HG03064 (cell line): ENCODE data around the gene TRMT61A.

Experiments
- ATAC-seq: cut with Tn5 transposase; IDR thresholded peaks from one replicate; pipeline ENCODE4 v1.9.1; 2021; ENCODE audit warnings: low read depth; ENCODE audit not compliant: unreplicated experiment

The TRMT61A gene

DNA sequence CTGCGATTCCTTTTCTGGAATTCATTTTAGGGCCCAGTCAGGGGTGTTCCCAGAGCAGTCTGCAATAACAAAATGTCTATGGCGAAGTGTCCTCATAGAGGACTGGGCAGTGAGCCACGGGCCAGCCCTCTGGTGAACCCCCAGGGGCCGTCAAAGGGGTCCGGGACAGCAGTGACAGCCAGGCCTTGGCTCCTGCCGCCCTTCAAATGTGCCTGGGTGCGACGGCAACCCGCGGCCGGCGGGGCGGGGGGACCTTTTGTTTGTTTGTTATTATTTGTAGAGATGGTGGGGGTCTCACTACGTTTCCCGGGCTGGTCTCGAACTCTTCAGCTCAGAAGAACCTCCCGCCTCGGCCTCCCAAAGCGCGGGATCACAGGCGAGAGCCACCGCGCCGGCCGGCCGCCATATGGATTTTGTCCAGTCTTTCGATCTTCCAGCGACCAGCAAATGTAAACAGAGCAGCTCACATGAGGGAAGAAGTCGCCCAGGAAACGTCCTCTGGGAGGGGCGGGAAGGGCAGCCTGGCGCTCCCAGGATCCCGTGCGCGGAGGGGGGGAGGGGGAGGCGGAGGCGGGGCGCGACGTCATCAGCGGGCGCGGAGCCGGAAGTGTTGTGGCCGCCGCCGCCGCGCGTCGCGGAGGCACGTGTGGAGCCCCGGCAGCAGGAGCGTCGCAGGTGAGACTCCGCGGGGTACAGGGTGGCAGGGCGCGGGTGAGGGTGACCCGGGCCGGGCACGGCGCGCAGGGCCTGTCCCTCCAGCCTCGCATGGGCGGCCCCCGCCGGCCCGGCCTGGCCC, at the start of gene TRMT61A:
Gene TRMT61A (plus strand): TSS at position 610 of the 796 bp plus-strand sequence. CDS start 783 bp downstream, outside the sequence.
- no peak for ATAC-seq

GRCh38 chr14:103480595-103480994, 48.4 kb upstream of the TRMT61A start:
- ATAC-seq: no peak

GRCh38 chr14:103483600-103483999, 45.4 kb upstream of the TRMT61A start:
- ATAC-seq: no peak

- no peak for ATAC-seq
Measured at GRCh38 chr14:103485504-103485903, 43.5 kb upstream of the TRMT61A start.

- ATAC-seq: no peak
Measured at GRCh38 chr14:103488071-103488470, 40.9 kb upstream of the TRMT61A start.

DNA sequence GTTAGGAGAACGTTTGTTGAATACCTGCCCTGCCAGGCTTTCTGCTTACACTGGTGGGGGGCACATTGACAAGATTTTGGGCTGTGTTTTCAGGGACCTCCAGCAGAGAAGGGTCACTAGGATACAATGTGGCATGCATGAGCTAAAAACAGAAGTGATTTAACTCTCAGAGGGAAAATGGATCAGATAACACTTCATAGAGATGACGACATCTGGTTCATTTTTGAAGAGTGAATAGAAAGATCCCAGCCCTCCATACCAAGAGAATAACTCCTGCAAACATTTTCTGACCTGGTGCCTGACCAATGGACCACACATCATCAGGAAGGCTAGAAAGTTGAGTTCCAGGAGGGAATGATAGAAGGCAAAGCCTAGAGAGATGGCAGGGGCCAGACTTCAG, 40.0 kb upstream of the TRMT61A start:
- no peak for ATAC-seq

DNA sequence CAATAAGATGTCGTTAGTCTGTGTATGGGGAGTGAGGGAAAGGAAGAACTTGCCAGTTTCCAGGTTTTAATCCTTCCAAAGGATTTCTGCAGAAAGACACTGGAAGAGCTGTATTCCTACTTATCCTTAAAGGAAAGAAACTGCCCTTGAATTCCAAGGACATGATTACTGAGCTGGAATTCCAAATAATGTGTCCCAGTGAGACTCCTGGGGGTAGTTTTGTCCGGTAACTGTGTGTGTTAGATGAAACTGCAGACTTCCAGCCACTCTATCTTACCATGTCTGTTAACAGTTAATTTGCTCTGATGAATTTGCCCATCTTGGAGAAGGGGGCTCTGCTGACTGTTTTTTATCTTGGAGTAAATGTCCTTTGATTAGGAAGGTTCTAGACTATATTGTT, 39.4 kb upstream of the TRMT61A start:
- ATAC-seq: no peak

DNA sequence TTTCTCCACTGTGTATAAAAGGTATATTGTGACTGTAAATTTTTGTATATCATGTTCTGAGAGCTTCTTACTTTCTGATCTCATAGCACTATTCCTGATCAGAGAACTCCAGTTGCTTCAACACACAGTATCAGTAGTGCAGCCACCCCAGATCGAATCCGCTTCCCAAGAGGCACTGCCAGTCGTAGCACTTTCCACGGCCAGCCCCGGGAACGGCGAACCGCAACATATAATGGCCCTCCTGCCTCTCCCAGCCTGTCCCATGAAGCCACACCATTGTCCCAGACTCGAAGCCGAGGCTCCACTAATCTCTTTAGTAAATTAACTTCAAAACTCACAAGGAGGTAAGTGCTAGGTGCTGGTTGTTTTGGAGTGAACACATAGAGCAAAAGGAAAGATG, 37.3 kb upstream of the TRMT61A start:
- no peak for ATAC-seq

DNA sequence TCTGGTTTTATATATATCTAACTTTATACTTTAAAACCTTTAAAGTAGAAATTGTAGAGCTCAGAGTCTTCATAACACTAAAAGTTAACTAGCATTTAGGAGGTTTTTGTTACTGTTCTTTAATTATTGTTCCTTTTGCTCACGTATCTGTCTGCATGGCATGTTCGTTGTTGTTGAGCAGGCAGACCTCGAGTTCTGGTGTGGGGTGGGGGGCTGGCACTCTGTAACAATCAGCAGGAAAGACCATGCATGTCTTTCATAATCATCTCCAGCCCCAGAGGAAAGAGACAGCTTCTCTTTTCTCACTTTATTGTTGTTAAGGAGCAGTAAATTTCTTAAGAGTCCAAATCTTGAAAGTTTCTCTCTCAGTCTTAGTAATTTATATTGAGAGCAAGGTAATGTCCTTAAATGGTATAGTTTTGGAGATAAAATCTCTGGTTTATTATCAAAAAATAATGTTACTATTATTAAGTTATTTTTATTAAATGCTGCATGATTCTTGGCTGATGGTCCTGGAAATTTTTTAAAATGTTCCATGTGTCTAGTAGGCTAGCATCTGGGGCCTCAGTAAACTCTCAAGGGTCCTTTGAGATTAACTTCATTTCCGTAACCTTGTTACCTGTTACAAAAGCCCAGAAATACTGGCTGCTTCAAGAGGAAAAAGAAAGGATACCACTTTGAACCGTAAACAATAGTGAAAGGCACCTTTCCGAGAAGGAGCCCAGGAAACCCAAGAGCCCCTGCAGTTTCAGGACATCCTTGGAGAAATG, 36.7 kb upstream of the TRMT61A start:
- ATAC-seq: no peak

DNA sequence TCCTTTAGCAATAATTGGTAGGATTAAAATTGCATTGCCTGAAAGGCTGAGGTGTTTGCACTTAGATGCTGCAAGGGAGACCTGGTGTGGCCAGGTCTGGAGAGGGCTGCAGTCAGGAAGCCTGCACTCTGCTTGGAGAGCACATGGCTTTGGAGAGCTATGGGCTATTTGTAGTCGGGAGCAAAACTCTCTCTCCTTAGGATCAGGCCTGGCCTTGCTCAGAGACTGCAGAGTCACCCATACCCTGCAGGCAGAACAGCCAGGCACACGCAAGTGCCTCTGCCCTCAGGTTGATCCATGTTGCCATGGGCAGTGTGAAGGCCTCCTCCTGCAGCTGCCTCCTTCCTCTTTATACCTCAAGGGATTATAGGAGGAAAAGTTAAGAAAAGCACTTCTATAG, 33.1 kb upstream of the TRMT61A start:
- ATAC-seq: no peak

DNA sequence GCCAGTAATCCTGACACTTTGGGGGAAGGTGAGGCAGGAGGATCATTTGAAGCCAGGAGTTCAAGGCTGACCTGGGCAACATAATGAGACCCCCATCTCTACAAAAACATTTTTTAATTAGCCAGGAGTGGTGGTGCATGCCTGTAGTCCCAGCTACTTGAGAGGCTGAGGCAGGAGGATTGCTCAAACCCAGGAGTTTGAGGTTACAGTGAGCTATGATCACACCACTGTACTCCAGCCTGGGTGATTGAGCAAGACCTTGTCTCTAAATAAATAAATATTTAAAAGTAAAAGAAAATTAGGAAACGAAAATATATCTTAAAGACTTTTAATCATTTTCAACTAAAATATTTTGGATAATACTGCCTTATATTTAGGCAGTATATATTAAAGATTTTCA, 32.2 kb upstream of the TRMT61A start:
- ATAC-seq: no peak

DNA sequence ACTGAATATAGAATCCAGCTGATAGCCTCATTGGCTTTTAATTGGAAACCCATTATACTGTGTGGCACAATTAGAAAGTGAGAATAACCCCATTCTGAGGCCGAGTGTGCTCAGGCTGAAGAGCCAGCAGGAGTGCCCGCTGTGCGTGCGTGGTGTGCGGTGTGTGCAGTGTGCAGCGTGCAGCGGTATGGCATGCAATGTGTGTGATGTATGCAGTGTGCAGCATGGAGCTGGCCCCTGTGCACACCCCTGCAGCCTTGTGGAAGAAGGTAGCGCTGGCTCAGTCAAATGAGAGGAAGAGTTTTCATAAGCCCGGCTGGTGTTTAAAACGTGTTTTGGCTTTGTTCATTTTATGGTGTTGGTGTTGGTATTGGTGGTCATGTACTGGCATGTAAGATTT, 29.3 kb upstream of the TRMT61A start:
- ATAC-seq: no peak

- no peak for ATAC-seq
Measured at GRCh38 chr14:103500148-103500990, 28.6 kb upstream of the TRMT61A start.

GRCh38 chr14:103501041-103501870, 27.7 kb upstream of the TRMT61A start:
- no peak for ATAC-seq

GRCh38 chr14:103501921-103502669, 26.9 kb upstream of the TRMT61A start:
- ATAC-seq: no peak

GRCh38 chr14:103502877-103503276, 26.1 kb upstream of the TRMT61A start:
- no peak for ATAC-seq

- ATAC-seq: no peak
Measured at GRCh38 chr14:103503296-103503695, 25.7 kb upstream of the TRMT61A start.

DNA sequence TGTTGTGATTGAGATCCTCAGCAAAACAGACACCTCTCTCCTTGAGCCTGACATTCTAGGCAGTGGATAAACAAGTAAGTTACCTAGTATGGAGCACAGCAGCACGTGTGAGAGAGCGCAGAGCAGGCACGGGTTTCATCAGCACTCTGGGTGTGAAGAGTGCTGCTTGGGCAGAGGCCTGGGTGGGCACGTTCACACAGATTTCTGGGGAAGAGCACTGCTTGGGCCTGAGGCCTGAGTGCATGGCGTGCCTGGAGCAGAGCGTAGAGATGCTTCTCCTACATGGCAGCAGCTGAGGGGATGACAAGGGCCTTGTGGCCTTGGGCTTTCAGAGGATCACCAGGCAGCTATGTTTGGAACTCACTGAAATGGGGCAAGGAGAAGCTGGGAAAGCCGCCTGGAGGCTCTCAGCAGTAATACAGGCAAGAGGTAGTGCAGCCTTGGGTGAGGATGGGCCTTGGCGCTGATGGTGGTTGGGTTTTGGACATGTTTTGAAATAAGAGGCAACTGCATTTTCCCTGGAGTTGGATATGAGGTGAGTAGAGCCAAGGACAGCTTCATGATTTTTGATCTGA, 23.9 kb upstream of the TRMT61A start:
- ATAC-seq: no peak

GRCh38 chr14:103507751-103508150, 21.2 kb upstream of the TRMT61A start:
- no peak for ATAC-seq
